Right ventricle myocardium superior (tissue), 1 donor: ENCODE measurements around the gene MLYCD. TPM values are rescaled to one million over a fixed set of nuclear protein-coding genes. Genes with fewer than 3 reads are reported as not detected.
A peak's percentile ranks its signal among the peaks of the same experiment; 100 is the strongest.
"Not testable (repeated sequence)": the region's sequence is repeated elsewhere in the genome, so short reads cannot be mapped to it uniquely, and the experiment has no call there.

Source experiments
- ATAC-seq: fragments of 200-7000 bp; cut with Tn5 transposase; one replicate; pipeline ENCODE4 v1.9.1; 2020; ENCODE audit warnings: mild to moderate bottlenecking; ENCODE audit not compliant: poor library complexity
- DNase-seq: peaks from one replicate; pipeline ENCODE4 v3.0.0-alpha.2; 2020
- intact Hi-C: fragments of 100-400 bp; cut with DNase I; formaldehyde crosslinking; loops from one replicate; pipeline ENCODE4 v1.11.2; 2022
- total RNA-seq: library from RNA; stranded (reverse); fragmentation: NEBNext Ultra II Directional; extraction: Animal tissue kit (Norgen Biotek cat#: 25700); gene quantifications from one replicate; pipeline ENCODE4 v1.2.1, GENCODE V29; 2021
- donor health status: DM: no; HTN: yes; CAD: no; lungs with severe emphysema.

The MLYCD gene
- total RNA-seq, 1 donor from 2014 or later = 49.3 TPM

DNA sequence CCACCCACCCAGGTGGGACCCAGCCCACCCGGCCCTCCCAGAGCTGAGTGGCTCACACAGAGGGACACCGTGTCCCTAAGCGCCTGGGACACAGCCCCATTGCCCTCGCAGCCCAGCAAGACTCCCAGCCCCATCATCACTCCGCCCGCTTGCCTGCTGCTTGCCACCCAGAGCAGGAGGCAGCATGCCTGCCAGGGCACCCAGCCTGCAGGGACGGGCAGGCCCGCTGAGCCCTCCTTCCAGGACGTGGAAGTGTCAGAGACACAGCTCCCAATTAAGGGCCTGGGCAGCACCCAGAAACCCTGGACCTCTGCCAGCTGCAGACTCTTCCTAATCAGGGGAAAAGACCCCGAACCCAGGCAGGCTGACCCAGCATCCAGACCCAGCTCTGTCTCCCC lies 36.9 kb downstream of the MLYCD start:
- intact Hi-C loops = no loop called here
- ATAC-seq (no peak), DNase-seq (peak; percentile 37)

DNA sequence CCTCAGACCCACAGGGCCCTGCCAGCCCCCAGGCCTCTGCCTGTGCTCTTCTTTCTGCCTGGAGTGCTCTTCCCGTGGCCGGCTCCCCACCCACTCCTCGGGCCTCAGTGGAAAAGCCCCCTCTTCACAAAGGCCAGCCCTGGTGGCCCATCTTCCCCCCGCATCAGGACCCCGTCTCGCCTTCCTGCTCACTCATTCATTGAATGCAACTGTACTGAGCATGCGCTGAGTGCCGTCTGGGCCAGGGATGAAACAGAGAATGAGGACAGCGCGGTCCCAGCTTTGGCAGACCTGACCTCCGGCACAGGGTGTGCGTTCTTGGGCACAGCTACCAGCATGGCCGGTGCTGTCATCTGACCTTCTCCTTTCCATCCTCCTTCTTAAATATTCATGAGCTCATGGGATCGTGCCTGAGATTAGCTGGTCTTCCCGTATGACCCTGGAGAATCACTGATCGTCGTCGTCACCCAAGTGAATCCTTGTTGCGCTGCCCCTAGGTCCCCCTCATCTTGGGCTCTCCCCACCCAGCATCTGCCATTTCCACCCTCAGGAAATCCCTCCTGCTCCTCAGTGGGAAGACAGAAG lies 37.8 kb downstream of the MLYCD start:
- ATAC-seq (no peak), DNase-seq (peak; percentile 37)
- intact Hi-C loops = no loop called here

- intact Hi-C loops = no loop called here
These were observed 38.4 kb downstream of the MLYCD start for GRCh38 chr16:83937267-83937666.

GRCh38 chr16:83937922-83938885 lies 39.3 kb downstream of the MLYCD start:
- ATAC-seq (no peak), DNase-seq (no peak)
- intact Hi-C loops = no loop called here

More at GRCh38 chr16:83937267-83937666, 38.4 kb downstream of the MLYCD start:
- ATAC-seq (no peak), DNase-seq (no peak)

DNA sequence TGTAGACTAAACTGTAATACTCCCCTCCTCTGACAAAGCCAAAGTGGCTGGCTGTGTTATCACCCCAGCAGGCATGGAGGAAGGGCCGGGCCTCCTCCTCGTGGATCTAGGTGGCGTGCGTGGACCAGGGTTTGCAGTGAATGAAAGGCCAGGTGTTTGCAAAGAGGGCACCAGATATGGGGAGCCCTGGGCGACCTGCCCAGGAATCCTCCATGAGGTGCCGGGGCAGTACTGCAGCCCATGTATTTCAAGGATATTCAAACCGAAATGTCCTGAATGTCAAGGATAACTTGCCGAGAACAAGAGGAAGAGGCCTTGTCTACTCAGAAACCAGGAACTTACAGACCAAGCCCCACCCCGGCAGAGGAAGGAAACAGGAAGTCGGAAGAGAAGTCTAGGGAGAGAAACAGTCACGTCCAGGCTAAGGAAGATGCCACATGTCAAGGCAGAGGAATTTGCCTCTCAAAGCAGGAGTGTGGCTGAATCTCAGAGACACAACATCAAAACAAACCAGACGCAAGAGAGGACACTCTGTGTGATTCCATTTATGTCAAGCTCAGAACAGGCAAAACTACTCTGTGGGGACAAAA lies 40.4 kb downstream of the MLYCD start:
- intact Hi-C loops = no loop called here

GRCh38 chr16:83940119-83940518 lies 41.2 kb downstream of the MLYCD start:
- ATAC-seq (no peak), DNase-seq (no peak)
- intact Hi-C loops = no loop called here

More for the DNA sequence above, 40.4 kb downstream of the MLYCD start:
- peak; percentile 43 for ATAC-seq
- peak; percentile 44 for DNase-seq

- no peak for DNase-seq
- intact Hi-C loops = no loop called here
- ATAC-seq = no peak
These were observed 41.9 kb downstream of the MLYCD start for GRCh38 chr16:83940630-83941378.

DNA sequence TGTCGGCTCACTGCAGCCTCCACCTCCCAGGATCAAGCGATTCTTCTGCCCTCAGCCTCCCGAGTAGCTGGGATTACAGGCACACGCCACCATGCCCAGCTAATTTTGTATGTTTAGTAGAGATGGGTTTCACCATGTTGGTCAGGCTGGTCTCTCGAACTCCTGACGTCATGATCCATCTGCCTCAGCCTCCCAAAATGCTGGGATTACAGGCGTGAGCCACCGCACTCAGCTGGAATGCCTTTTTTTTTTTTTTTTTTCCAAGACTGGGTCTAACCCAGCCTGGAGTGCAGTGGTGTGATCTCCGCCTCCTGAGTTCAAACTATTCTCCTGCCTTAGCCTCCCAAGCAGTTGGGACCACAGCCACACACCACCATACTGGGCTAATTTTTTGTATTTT lies 42.6 kb downstream of the MLYCD start:
- DNase-seq, intact Hi-C loops, ATAC-seq: not testable (repeated sequence)

DNA sequence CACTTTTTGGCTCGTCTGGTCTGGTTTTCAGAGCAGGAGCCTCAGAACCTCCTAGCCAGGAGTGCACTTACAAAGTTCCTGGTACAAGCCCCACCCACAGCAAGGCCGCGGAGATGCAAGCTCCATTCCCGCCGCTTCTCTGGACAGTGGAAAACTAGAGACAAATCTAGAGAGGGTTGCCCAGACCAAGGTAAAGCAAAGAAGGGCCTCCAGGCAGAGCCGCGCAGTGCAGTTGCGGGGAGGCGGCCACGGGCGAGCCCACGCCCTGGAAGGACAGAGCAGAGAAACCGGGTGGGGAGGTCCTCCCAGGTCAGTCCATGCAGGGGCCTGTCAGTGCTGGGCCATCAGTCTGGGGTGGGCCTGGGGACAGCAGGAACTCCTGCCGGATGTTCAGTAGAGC lies 43.2 kb downstream of the MLYCD start:
- intact Hi-C loops = no loop called here
- ATAC-seq (no peak), DNase-seq (no peak)

DNA sequence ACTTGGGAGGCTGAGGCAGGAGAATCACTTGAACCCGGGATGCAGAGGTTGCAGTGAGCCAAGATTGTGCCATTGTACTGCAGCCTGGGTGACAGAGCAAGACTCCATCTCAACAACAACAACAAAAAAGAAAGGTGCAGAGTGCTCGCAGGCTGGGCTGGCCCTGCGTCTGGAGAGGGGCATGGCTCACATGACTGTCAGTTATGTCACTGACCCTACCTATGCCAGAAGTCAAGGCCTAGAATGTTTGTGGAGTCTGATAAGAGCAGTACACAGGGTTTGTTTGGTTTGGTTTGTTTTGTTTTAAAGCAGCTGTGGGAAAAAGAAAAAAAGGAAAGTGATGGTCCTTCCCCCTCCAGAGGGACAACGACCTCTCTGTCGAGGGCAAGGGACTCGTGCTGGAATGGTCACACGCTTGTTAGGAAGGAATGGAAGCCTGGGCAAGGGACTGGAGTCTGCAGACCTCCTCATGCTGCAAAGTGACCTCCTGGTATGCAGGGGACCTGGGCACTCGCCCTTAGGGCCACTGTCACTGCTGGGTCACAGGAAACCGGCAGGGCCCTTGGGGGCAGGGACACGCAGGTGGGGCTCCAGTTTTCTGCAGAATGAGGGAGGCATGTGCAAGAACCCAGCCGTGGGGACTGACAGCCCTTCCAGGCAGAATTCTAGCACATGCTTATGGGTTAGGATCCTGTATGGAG lies 44.0 kb downstream of the MLYCD start:
- ATAC-seq = peak; percentile 43
- intact Hi-C loops = no loop called here
- DNase-seq = no peak

DNA sequence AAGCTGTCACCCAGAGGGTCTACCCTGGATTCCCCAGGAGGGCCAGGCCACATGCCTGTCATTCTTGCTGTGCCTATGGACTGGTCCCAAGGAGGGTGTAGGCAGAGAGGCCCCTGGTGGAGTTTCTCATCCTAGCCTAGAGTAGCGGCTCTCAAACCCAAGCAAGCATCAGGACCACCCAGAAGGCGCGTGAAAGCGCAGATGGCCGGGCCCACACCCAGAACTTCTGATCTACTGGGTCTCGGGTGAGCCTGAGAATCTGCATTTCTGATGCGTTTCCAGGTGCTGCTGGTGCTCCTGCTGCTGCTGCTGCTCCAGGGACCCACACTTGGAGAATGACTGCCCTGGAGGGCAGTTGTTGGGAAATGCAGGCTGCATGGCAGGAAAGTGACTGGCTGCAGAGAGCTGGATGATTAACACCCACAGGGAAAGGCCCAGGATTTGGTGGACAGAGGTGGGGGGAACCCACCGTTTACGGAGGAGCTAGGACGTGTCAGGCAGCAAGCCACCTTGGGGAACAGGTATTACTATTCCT lies 44.7 kb downstream of the MLYCD start:
- intact Hi-C loops = no loop called here
- DNase-seq (no peak), ATAC-seq (no peak)

DNA sequence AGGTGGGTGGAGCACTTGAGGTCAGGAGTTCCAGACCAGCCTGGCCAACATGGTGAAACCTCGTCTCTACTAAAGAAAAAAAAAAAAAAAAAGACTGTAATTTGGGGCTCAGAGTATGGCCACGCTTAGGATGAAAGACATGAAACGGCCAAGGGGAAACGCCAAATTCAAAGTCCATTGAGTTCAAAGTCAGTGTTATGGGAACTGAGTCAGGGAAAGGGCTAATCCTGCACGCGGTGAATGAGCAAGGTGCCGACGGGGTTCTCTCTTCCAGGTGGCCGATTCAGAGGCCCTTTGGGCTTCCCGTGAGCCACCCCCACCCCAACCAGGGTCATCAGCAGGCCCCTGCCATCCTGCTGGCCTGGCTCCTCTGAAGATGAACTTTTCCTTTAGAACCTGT lies 46.7 kb downstream of the MLYCD start:
- intact Hi-C loops = no loop called here
- ATAC-seq (no peak), DNase-seq (no peak)

GRCh38 chr16:83946154-83946780 lies 47.4 kb downstream of the MLYCD start:
- no peak for DNase-seq
- intact Hi-C loops = no loop called here
- no peak for ATAC-seq

DNA sequence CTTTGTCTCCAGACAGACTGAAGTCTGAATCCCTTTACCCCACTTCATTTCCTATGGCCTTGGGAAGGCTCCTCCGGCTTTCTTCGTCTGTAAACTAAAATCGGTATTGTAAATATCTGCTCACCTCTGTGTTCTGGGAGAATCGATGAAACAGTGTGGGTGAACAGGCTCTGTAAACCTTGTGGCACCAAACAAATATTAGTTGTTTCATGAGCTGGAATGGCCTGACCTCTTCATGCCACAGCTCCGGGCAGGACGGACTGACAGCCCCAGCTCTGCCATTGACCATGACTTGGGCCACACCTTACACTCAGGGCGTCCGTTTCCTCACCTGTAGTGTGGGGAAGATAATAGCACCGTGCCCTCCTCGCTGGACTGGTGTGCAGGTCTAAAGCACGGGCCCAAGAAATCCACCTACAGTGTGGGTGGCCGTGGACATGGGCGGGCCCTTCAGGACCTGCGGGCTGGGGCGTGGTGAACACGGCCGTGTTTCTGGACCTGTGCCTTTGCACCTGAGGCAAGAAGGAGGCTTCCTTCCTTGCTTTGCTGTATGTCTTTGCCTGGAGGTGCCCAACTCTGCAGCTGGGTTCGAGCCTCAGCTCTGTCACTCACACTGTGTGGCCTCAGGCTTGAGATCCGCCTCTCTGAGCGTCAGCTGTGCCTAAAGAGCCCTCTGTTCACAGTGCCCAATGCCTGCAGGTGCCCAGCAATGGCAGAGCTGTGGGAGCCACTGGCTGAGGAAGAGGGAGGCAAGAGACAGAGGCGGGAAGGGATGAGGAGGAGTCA lies 48.1 kb downstream of the MLYCD start:
- no peak for ATAC-seq
- DNase-seq = no peak
- intact Hi-C loops = no loop called here

DNA sequence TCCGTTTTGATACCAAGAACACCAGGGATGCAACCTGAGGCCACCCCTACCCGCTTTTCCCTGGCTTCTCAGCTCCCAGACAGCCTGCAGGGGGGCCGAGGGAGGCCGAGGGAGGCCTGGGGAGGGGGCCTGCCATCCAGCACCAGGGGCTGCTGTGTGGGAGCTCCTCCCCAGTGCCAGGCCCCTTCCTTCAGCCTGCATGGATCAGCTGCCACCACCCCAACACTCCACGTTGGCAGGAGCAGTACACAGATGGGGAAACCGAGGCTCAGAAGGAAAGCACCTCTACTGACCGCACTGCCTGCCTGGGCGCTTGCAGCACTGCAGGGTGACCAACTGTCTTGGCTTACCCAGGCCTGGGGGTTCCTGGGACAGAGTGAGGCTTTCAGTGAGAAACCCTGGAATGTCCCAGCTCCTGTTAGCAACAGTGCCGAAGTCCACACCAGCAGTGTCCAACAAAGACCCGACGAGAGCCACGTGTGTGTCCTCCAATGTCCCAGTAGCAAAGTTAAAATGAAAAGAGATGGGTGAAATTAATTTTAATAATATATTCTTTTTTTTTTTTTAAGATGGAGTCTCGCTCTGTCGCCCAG lies 48.8 kb downstream of the MLYCD start:
- no peak for DNase-seq
- ATAC-seq = no peak
- intact Hi-C loops = no loop called here

- intact Hi-C loops = no loop called here
These were observed 50.2 kb downstream of the MLYCD start for GRCh38 chr16:83948914-83949723.

More at GRCh38 chr16:83948914-83949723, 50.2 kb downstream of the MLYCD start:
- no peak for DNase-seq
- no peak for ATAC-seq
